Natural killer cell (primary cell): Measurements from ENCODE around the gene MYCL. TPM values are rescaled to one million over a fixed set of nuclear protein-coding genes. Genes with fewer than 3 reads are reported as not detected.

ENCODE experiments used
- ATAC-seq, 3 donors: fragments of 150-1000 bp in 2 of 3; fragments of 200-7000 bp in 1 of 3; cut with Tn5 transposase; 1 replicate in 1 of 3; 2 replicates in 2 of 3; pipeline ENCODE4 v1.10.0; 2021; ENCODE audit warnings: mild to moderate bottlenecking in 2 of 3, moderate library complexity in 2 of 3
- DNase-seq, 2 donors: peaks; one replicate each; pipeline versions ENCODE4 v3.0.0 to v3.0.0-alpha.2; 2013 to 2021; ENCODE audit warnings: mixed read lengths in 1 of 2
- H3K27ac ChIP-seq: one replicate; pipeline ENCODE4 v1.5.1; 2013; ENCODE audit warnings: mild to moderate bottlenecking, low read length
- H3K27me3 ChIP-seq: one replicate; pipeline ENCODE4 v1.6.1; 2013; ENCODE audit warnings: low read length; ENCODE audit not compliant: control insufficient read depth, insufficient read depth
- H3K36me3 ChIP-seq: one replicate; pipeline ENCODE4 v1.6.1; 2013; ENCODE audit warnings: low read length; ENCODE audit not compliant: control insufficient read depth, insufficient read depth
- H3K4me1 ChIP-seq: one replicate; pipeline ENCODE4 v1.6.1; 2013; ENCODE audit warnings: low read length; ENCODE audit not compliant: control insufficient read depth, insufficient read depth
- H3K4me3 ChIP-seq: one replicate; pipeline ENCODE4 v1.5.1; 2013; ENCODE audit warnings: low read length
- H3K9me3 ChIP-seq: one replicate; pipeline ENCODE4 v1.6.1; 2013; ENCODE audit warnings: low read length; ENCODE audit not compliant: control insufficient read depth, insufficient read depth
- H3K27ac Mint-ChIP-seq, 2 donors: one replicate each; pipeline ENCODE4 v1.8.0; 2022; ENCODE audit warnings: mild to moderate bottlenecking in 2 of 2, mixed read lengths in 2 of 2, moderate library complexity in 1 of 2
- H3K27me3 Mint-ChIP-seq, 2 donors: one replicate each; pipeline ENCODE4 v1.8.0; 2022; ENCODE audit warnings: low read depth in 2 of 2, mixed read lengths in 2 of 2
- H3K36me3 Mint-ChIP-seq: one replicate; pipeline ENCODE4 v1.8.0; 2022; ENCODE audit warnings: mixed read lengths
- H3K4me1 Mint-ChIP-seq, 2 donors: one replicate each; pipeline ENCODE4 v1.8.0; 2022; ENCODE audit warnings: mixed read lengths in 2 of 2
- H3K4me3 Mint-ChIP-seq: one replicate; pipeline ENCODE4 v1.8.0; 2022; ENCODE audit warnings: mild to moderate bottlenecking, moderate library complexity, mixed read lengths
- H3K9me3 Mint-ChIP-seq, 2 donors: one replicate each; pipeline ENCODE4 v1.8.0; 2022; ENCODE audit warnings: mixed read lengths in 2 of 2
- CTCF ChIP-seq: fragments of 200-600 bp; IDR thresholded peaks from one replicate; pipeline ENCODE4 v1.8.0; 2022; ENCODE audit warnings: antibody characterized with exemption
- WGBS: methylation state at CpG from one replicate; pipeline ENCODE4 v1.1.7; 2013; ENCODE audit warnings: missing lambda C conversion rate; ENCODE audit not compliant: insufficient coverage; 5-methylcytosine and 5-hydroxymethylcytosine counted together
- intact Hi-C: fragments of 100-400 bp; cut with micrococcal nuclease; formaldehyde crosslinking; loops from one replicate; pipeline ENCODE4 v1.14.2; 2022
- total RNA-seq, 4 donors: library from RNA; stranded (reverse); fragments of 120-200 nt in 1 of 4; gene quantifications; one replicate each; pipeline versions ENCODE4 v1.2.3 to v1.2.4, GENCODE V29; 2013 to 2022

MYCL gene
- total RNA-seq, 3 donors from 2014 or later (not counting 1 experiment from before 2014, with no cell fraction given), result 0.70 to 1.9 (median 0.92) TPM

GRCh38 chr1:39866767-39867166 lies 35.0 kb downstream of the MYCL start:
- no peak for TF ChIP-seq CTCF
- DNase-seq (no peak), ATAC-seq (no peak)
- Histone ChIP-seq H3K4me1 (no peaks in the 10 kb centered on the region), H3K4me3 (no peak overlapping the region), H3K27me3 (no peaks in the 10 kb centered on the region), H3K9me3 (no peaks in the 10 kb centered on the region), H3K36me3 (peaks cover 4% of the 10 kb centered on the region), H3K27ac (no peak overlapping the region)
- H3K9me3 Mint-ChIP-seq, result no peaks in the 10 kb centered on the region
- H3K27me3 Mint-ChIP-seq, result no peaks in the 10 kb centered on the region
- H3K4me1 Mint-ChIP-seq, result peaks cover 0 to 9% of the 10 kb centered on the region in 2 donors
- no peaks in the 10 kb centered on the region for H3K36me3 Mint-ChIP-seq
- intact Hi-C loops, result no loop called here
- H3K4me3 Mint-ChIP-seq, result no peak overlapping the region
- 94% methylated on average over 2 of the region's 2 CpGs for WGBS
- H3K27ac Mint-ChIP-seq, result no peak overlapping the region

GRCh38 chr1:39865762-39866161 lies 36.0 kb downstream of the MYCL start:
- intact Hi-C loops, result no loop called here
- Histone ChIP-seq H3K4me1 (no peaks in the 10 kb centered on the region), H3K27ac (no peak overlapping the region), H3K9me3 (no peaks in the 10 kb centered on the region), H3K36me3 (peaks cover 4% of the 10 kb centered on the region), H3K27me3 (no peaks in the 10 kb centered on the region), H3K4me3 (no peak overlapping the region)
- DNase-seq (no peak), ATAC-seq (no peak)
- Mint-ChIP-seq H3K27me3 (no peaks in the 10 kb centered on the region), H3K36me3 (no peaks in the 10 kb centered on the region), H3K27ac (no peak overlapping the region), H3K4me3 (no peak overlapping the region), H3K9me3 (no peaks in the 10 kb centered on the region), H3K4me1 (peaks cover 0 to 6% of the 10 kb centered on the region in 2 donors)
- no peak for TF ChIP-seq CTCF
- WGBS, result 100% methylated on average over 1 of the region's 1 CpG

- Mint-ChIP-seq H3K9me3 (no peaks in the 10 kb centered on the region), H3K4me1 (peaks cover 0 to 4% of the 10 kb centered on the region in 2 donors), H3K27ac (no peak overlapping the region), H3K27me3 (no peaks in the 10 kb centered on the region), H3K4me3 (no peak overlapping the region), H3K36me3 (no peaks in the 10 kb centered on the region)
- DNase-seq, result no peak
- no peak for TF ChIP-seq CTCF
- Histone ChIP-seq H3K4me1 (no peaks in the 10 kb centered on the region), H3K27ac (no peak overlapping the region), H3K9me3 (no peaks in the 10 kb centered on the region), H3K27me3 (no peaks in the 10 kb centered on the region), H3K4me3 (no peak overlapping the region), H3K36me3 (peaks cover 4% of the 10 kb centered on the region)
- 97% methylated on average over 4 of the region's 5 CpGs for WGBS
- ATAC-seq, result no peak
- intact Hi-C loops, result no loop called here
Measured at GRCh38 chr1:39863177-39863576, 38.5 kb downstream of the MYCL start.

GRCh38 chr1:39861003-39861402 lies 40.7 kb downstream of the MYCL start:
- no peak overlapping the region for H3K4me3 ChIP-seq
- H3K4me1 Mint-ChIP-seq, result peaks cover 0 to 4% of the 10 kb centered on the region in 2 donors
- no peak overlapping the region for H3K27ac Mint-ChIP-seq
- no peaks in the 10 kb centered on the region for H3K9me3 Mint-ChIP-seq
- peaks cover 4% of the 10 kb centered on the region for H3K36me3 ChIP-seq
- ATAC-seq (no peak), DNase-seq (no peak)
- 98% methylated on average over 5 of the region's 7 CpGs for WGBS
- intact Hi-C loops, result no loop called here
- H3K9me3 ChIP-seq, result no peaks in the 10 kb centered on the region
- TF ChIP-seq CTCF, result no peak
- no peaks in the 10 kb centered on the region for H3K27me3 ChIP-seq
- H3K4me1 ChIP-seq, result no peaks in the 10 kb centered on the region
- no peak overlapping the region for H3K4me3 Mint-ChIP-seq
- no peaks in the 10 kb centered on the region for H3K36me3 Mint-ChIP-seq
- H3K27me3 Mint-ChIP-seq, result no peaks in the 10 kb centered on the region
- no peak overlapping the region for H3K27ac ChIP-seq
